Measurements from ENCODE around the gene MCRS1. TPM values are rescaled to one million over a fixed set of nuclear protein-coding genes. Genes with fewer than 3 reads are reported as not detected.
A peak's percentile ranks its signal among the peaks of the same experiment; 100 is the strongest.

The MCRS1 gene
- polyA plus RNA-seq, 10 donors = 45.8 to 61.2 (median 55.2) TPM

- DNase-seq = no peak
These were observed 10.6 kb downstream of the MCRS1 start for GRCh38 chr12:49557187-49557916.

GRCh38 chr12:49556391-49557186, 11.4 kb downstream of the MCRS1 start:
- no peak for DNase-seq

- DNase-seq = no peak
These were observed 12.1 kb downstream of the MCRS1 start for GRCh38 chr12:49555631-49556390.

- no peak for DNase-seq
These were observed 13.7 kb downstream of the MCRS1 start for GRCh38 chr12:49554266-49554665.

GRCh38 chr12:49553512-49554088, 14.3 kb downstream of the MCRS1 start:
- DNase-seq = no peak

- no peak for DNase-seq
These were observed 15.0 kb downstream of the MCRS1 start for GRCh38 chr12:49552899-49553298.

GRCh38 chr12:49552425-49552824, 15.5 kb downstream of the MCRS1 start:
- DNase-seq = no peak

GRCh38 chr12:49552014-49552413, 15.9 kb downstream of the MCRS1 start:
- DNase-seq = no peak

- DNase-seq = no peak
These were observed 17.2 kb downstream of the MCRS1 start for GRCh38 chr12:49550693-49551252.

GRCh38 chr12:49549735-49550692, 17.9 kb downstream of the MCRS1 start:
- DNase-seq = no peak

GRCh38 chr12:49548822-49549648, 18.9 kb downstream of the MCRS1 start:
- DNase-seq = peak in 2 of 3 donors; percentile 25 to 86

GRCh38 chr12:49548481-49548821, 19.5 kb downstream of the MCRS1 start:
- no peak for DNase-seq

- DNase-seq = no peak
These were observed 20.8 kb downstream of the MCRS1 start for GRCh38 chr12:49547090-49547690.

GRCh38 chr12:49546481-49546880, 21.5 kb downstream of the MCRS1 start:
- no peak for DNase-seq

GRCh38 chr12:49545815-49546214, 22.1 kb downstream of the MCRS1 start:
- DNase-seq = no peak

- DNase-seq = no peak
These were observed 23.8 kb downstream of the MCRS1 start for GRCh38 chr12:49543914-49544815.

- no peak for DNase-seq
These were observed 24.6 kb downstream of the MCRS1 start for GRCh38 chr12:49543221-49543913.
